GM20000 (cell line): Measurements from ENCODE around the gene TET2.
A peak's percentile ranks its signal among the peaks of the same experiment; 100 is the strongest.
"Not testable (repeated sequence)": the region's sequence is repeated elsewhere in the genome, so short reads cannot be mapped to it uniquely, and the experiment has no call there.

ENCODE experiments used
- DNase-seq: peaks from one replicate; pipeline ENCODE4 v3.0.0; 2012; ENCODE audit warnings: low spot score
- CTCF ChIP-seq: IDR thresholded peaks from 2 replicates; pipeline ENCODE4 v1.5.1; 2012; ENCODE audit warnings: mild to moderate bottlenecking, control low read depth; ENCODE audit errors: extremely low read depth, missing control alignments

Gene TET2

GRCh38 chr4:105283501-105283900 is 136.8 kb downstream of the TET2 start:
- TF ChIP-seq CTCF, result no peak
- DNase-seq, result no peak

DNA sequence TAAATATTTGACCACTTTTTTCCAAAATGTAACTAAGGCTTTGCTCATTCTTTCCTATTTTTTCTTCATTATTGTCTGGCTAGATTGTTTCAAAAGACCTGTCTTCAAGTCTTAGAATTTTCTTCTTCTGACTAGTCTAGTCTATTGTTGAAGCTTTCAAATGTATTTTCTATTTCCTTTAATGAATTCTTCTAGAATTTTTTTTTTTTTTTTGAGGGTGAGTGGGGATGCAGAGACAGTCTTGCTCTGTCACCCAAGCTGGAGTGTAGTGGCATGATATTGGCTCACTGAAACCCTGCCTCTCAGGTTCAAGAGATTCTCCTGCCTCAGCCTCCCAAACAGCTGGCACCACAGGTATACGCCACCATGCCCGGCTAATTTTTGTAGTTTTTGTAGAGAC is 141.4 kb downstream of the TET2 start:
- no peak for TF ChIP-seq CTCF
- no peak for DNase-seq

DNA sequence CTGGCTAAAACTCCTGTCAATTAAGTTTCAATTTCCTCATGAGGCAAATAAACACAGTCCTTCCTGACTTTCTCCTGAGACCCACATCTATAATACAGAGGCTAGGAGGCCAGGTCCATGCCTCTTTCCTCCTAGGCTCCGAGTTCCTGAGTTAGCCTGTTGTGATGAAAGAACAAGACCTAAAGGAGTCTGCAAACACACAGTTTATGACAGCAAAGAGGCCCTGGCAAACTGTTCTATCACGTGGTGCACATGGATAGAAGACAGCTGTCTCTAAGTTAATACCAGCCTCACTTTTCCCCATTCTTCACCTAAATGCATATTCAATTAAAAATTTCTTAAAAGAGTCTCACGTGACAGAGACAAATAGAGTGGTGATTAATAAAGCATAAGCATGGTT is 145.2 kb downstream of the TET2 start:
- TF ChIP-seq CTCF, result no peak
- DNase-seq, result no peak

DNA sequence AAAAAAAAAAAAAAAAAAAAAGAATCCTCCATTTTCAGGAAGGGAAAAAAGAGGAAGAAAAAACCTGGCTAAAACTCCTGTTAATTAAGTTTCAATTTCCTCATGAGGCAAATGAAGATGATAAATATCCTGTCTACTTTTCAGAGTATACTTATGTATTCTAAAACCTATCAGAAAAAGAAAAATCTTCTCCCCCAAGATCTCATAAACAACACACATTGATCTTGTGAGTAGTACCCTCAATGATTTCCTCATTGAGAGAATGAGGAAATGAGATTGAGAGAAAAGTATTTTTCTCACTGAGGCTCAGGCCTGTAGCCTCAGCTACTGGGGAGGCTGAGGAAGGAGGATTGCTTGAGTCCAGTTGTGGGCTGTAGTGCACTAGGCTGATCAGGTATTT is 146.7 kb downstream of the TET2 start:
- DNase-seq, result no peak
- TF ChIP-seq CTCF, result no peak

- no peak for DNase-seq
- TF ChIP-seq CTCF, result no peak
These were observed 150.0 kb downstream of the TET2 start for GRCh38 chr4:105296672-105297071.

- DNase-seq, result not testable (repeated sequence)
These were observed 152.4 kb downstream of the TET2 start for GRCh38 chr4:105299027-105299426.

- DNase-seq, result no peak
- TF ChIP-seq CTCF, result no peak
These were observed 157.4 kb downstream of the TET2 start for GRCh38 chr4:105304085-105304484.

GRCh38 chr4:105305019-105305836 is 158.6 kb downstream of the TET2 start:
- no peak for TF ChIP-seq CTCF
- DNase-seq, result peak; percentile 12
